ENCODE results near the gene BRMS1. TPM values are rescaled to one million over a fixed set of nuclear protein-coding genes. Genes with fewer than 3 reads are reported as not detected.

The BRMS1 gene
- total RNA-seq, 1 donor from 2014 or later = 33.4 TPM

DNA sequence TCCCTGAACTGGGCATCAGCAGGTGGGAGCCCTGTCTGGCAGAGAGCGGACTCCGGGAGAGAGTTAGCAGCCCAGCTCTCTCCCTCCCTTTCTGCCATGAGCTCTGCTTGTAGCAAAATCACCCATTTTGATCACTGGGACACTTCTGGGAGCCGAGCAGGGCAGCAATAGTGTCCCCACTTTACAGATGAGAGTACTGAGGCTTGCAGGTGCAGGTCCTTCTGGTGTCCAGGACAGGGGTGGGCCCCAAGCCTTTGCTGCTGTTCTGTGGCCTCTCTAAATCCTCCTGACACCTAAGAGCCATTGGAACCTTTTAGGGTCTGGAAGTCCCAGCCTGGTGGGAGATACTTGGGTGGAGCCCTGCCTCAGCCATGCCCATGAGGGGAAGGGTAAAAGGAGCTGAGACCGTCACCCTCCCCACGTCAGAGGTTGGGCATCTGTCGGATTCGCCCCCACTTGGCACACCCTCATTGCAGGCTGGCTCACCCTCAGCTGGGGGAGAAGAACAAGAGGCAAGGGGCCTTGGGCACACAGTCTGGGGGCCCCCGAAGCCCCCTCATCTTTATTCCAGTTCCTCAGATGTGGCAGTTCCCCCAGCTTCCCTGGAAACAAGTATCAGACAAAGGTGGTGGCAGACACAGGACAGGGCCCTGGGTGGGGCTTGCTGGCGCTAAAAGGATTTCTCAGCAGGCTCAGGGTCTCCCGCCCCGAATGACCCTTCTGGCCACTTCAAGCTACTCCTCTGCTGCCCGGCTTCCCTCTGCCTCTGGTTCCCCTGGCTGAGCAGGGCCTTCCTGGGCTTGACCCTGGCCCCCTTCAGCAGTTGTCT is 13.1 kb downstream of the BRMS1 start:
- DNase-seq (ENCODE audit: extremely low spot score, unreplicated experiment) = no peak
- H3K4me3 Mint-ChIP-seq (ENCODE audit: unreplicated experiment) = no peak overlapping the region
- no peaks in the 10 kb centered on the region for H3K27me3 Mint-ChIP-seq (ENCODE audit: unreplicated experiment)
- H3K4me1 Mint-ChIP-seq (ENCODE audit: unreplicated experiment) = peaks cover 50% of the 10 kb centered on the region
- TF ChIP-seq, protein P1, sequence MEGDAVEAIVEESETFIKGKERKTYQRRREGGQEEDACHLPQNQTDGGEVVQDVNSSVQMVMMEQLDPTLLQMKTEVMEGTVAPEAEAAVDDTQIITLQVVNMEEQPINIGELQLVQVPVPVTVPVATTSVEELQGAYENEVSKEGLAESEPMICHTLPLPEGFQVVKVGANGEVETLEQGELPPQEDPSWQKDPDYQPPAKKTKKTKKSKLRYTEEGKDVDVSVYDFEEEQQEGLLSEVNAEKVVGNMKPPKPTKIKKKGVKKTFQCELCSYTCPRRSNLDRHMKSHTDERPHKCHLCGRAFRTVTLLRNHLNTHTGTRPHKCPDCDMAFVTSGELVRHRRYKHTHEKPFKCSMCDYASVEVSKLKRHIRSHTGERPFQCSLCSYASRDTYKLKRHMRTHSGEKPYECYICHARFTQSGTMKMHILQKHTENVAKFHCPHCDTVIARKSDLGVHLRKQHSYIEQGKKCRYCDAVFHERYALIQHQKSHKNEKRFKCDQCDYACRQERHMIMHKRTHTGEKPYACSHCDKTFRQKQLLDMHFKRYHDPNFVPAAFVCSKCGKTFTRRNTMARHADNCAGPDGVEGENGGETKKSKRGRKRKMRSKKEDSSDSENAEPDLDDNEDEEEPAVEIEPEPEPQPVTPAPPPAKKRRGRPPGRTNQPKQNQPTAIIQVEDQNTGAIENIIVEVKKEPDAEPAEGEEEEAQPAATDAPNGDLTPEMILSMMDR (IDR thresholded peaks at IDR 0.05) = no peak
- no peaks in the 10 kb centered on the region for H3K9me3 Mint-ChIP-seq (ENCODE audit: unreplicated experiment)
- peaks cover 6% of the 10 kb centered on the region for H3K36me3 Mint-ChIP-seq (ENCODE audit: unreplicated experiment)
- no peak overlapping the region for H3K27ac Mint-ChIP-seq (ENCODE audit: unreplicated experiment)

DNA sequence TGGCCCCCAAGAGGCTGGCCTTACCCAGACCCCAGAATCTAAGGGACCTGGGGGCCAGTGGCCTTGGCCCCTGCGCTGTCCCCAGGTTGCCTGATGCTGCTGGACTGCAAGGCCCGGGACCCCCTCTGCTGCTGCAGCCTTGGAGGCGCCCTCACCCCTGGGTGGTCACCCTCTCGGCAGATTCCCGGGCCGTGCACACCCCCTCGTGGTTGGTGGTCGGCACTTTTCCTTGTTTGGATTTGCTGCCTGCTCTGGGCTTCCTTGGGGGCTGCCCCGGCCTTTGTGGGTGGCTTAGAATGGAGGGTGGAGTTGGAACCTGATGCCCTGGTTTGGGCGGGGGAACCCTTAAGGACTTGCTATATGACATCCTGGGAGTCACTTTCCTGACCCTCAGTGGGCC is 14.0 kb downstream of the BRMS1 start:
- no peak for DNase-seq (ENCODE audit: extremely low spot score, unreplicated experiment)
- H3K36me3 Mint-ChIP-seq (ENCODE audit: unreplicated experiment) = peaks cover 6% of the 10 kb centered on the region
- no peak overlapping the region for H3K27ac Mint-ChIP-seq (ENCODE audit: unreplicated experiment)
- TF ChIP-seq, protein P1 (IDR thresholded peaks at IDR 0.05) = no peak
- H3K9me3 Mint-ChIP-seq (ENCODE audit: unreplicated experiment) = no peaks in the 10 kb centered on the region
- H3K4me3 Mint-ChIP-seq (ENCODE audit: unreplicated experiment) = no peak overlapping the region
- no peaks in the 10 kb centered on the region for H3K27me3 Mint-ChIP-seq (ENCODE audit: unreplicated experiment)
- H3K4me1 Mint-ChIP-seq (ENCODE audit: unreplicated experiment) = peaks cover 48% of the 10 kb centered on the region

DNA sequence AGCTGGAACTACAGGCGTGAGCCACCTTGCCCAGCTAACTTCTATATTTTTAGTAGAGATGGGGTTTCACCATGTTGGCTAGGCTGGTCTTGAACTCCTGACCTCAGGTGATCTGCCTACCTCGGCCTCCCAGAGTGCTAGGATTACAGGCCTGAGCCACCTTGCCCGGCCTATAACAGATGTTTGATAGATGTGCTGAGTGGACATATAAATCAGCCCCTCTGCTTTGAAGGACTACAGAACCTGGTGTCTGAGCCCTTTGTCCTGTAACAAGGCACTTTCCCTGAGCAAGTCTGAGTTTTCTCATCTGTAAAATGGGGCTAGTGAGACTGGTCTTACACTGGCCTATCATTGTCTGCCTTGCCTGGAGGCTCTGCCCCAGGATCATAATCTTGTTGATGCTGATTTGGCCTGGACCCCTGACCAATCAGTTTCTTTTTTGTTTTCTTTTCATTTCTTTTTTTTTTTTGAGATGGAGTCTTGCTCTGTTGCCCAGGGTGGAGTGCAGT is 15.7 kb downstream of the BRMS1 start:
- TF ChIP-seq, protein P1 (IDR thresholded peaks at IDR 0.05) = no peak
- no peak for DNase-seq (ENCODE audit: extremely low spot score, unreplicated experiment)
- no peak overlapping the region for H3K4me3 Mint-ChIP-seq (ENCODE audit: unreplicated experiment)
- H3K9me3 Mint-ChIP-seq (ENCODE audit: unreplicated experiment) = no peaks in the 10 kb centered on the region
- peaks cover 6% of the 10 kb centered on the region for H3K36me3 Mint-ChIP-seq (ENCODE audit: unreplicated experiment)
- H3K27ac Mint-ChIP-seq (ENCODE audit: unreplicated experiment) = peak overlapping the region; percentile 87
- H3K27me3 Mint-ChIP-seq (ENCODE audit: unreplicated experiment) = no peaks in the 10 kb centered on the region
- H3K4me1 Mint-ChIP-seq (ENCODE audit: unreplicated experiment) = peaks cover 57% of the 10 kb centered on the region

GRCh38 chr11:66328302-66329144 is 16.4 kb downstream of the BRMS1 start:
- Mint-ChIP-seq H3K27ac (ENCODE audit: unreplicated experiment) (peak overlapping the region; percentile 87), H3K27me3 (ENCODE audit: unreplicated experiment) (no peaks in the 10 kb centered on the region), H3K4me3 (ENCODE audit: unreplicated experiment) (no peak overlapping the region), H3K36me3 (ENCODE audit: unreplicated experiment) (peaks cover 6% of the 10 kb centered on the region), H3K4me1 (ENCODE audit: unreplicated experiment) (peaks cover 60% of the 10 kb centered on the region), H3K9me3 (ENCODE audit: unreplicated experiment) (no peaks in the 10 kb centered on the region)
- TF ChIP-seq, protein P1 (IDR thresholded peaks at IDR 0.05) = peak; percentile 97
- DNase-seq (ENCODE audit: extremely low spot score, unreplicated experiment) = peak; percentile 92

GRCh38 chr11:66328031-66328301 is 16.9 kb downstream of the BRMS1 start:
- no peak for DNase-seq (ENCODE audit: extremely low spot score, unreplicated experiment)
- Mint-ChIP-seq H3K27ac (ENCODE audit: unreplicated experiment) (peak overlapping the region; percentile 87), H3K36me3 (ENCODE audit: unreplicated experiment) (peaks cover 6% of the 10 kb centered on the region), H3K4me1 (ENCODE audit: unreplicated experiment) (peaks cover 65% of the 10 kb centered on the region), H3K27me3 (ENCODE audit: unreplicated experiment) (no peaks in the 10 kb centered on the region), H3K9me3 (ENCODE audit: unreplicated experiment) (no peaks in the 10 kb centered on the region), H3K4me3 (ENCODE audit: unreplicated experiment) (no peak overlapping the region)
- TF ChIP-seq, protein P1 (IDR thresholded peaks at IDR 0.05) = no peak
